H1 (cell line): ENCODE results near the gene MRPL54. TPM values are rescaled to one million over a fixed set of nuclear protein-coding genes. Genes with fewer than 3 reads are reported as not detected.

ENCODE experiments used
- CTCF ChIA-PET: fragments of 300-600 bp; sonication (Branson Sonifier 250); formaldehyde crosslinking; loops from one replicate; lab custom pipeline; 2021; ENCODE audit not compliant: partially characterized antibody; lab: Charles Lee
- POLR2A ChIA-PET: fragments of 300-600 bp; sonication (Branson Sonifier 250); formaldehyde crosslinking; loops from one replicate; lab custom pipeline; 2021; ENCODE audit warnings: inconsistent platforms; ENCODE audit not compliant: partially characterized antibody; lab: Charles Lee
- DNase-seq, 2 experiments: peaks; one replicate each; pipeline versions ENCODE4 v3.0.0 to v3.0.0-alpha.2; 2010 to 2022; ENCODE audit warnings: low spot score in 2 of 2, low read depth in 1 of 2, mixed read lengths in 1 of 2
- FAIRE-seq: peaks from 2 replicates; lab custom pipeline; 2011; peaks lifted over from hg19 to GRCh38; lab: Jason Lieb, UNC
- H2AFZ ChIP-seq: 2 replicates; pipeline ENCODE4 v1.8.1; 2012; ENCODE audit warnings: low read length, inconsistent platforms
- H2AK5ac ChIP-seq: 2 replicates; pipeline ENCODE4 v1.6.1; 2013; ENCODE audit warnings: low read depth, low read length
- H2BK120ac ChIP-seq: replicated peaks from 2 replicates; pipeline ENCODE3; 2013; ENCODE audit warnings: low read depth, low read length, inconsistent platforms
- H2BK12ac ChIP-seq: 2 replicates; pipeline ENCODE4 v1.6.1; 2013; ENCODE audit warnings: low read depth, low read length
- H2BK15ac ChIP-seq: 2 replicates; pipeline ENCODE4 v1.6.1; 2013; ENCODE audit warnings: low read length
- H2BK20ac ChIP-seq: 2 replicates; pipeline ENCODE4 v1.6.1; 2013; ENCODE audit warnings: low read length
- H2BK5ac ChIP-seq: 2 replicates; pipeline ENCODE4 v1.6.1; 2013; ENCODE audit warnings: low read depth, low read length
- H3K14ac ChIP-seq: 2 replicates; pipeline ENCODE4 v1.6.1; 2013; ENCODE audit warnings: inconsistent platforms; ENCODE audit not compliant: insufficient read length
- H3K18ac ChIP-seq: 2 replicates; pipeline ENCODE4 v1.6.1; 2013; ENCODE audit warnings: low read length; ENCODE audit errors: extremely low read depth
- H3K23ac ChIP-seq: 2 replicates; pipeline ENCODE4 v1.6.1; 2013; ENCODE audit warnings: inconsistent platforms; ENCODE audit not compliant: insufficient read length
- H3K23me2 ChIP-seq: 2 replicates; pipeline ENCODE4 v1.6.1; 2013; ENCODE audit warnings: low read depth, low read length
- H3K27ac ChIP-seq: 2 replicates; pipeline ENCODE4 v1.6.1; 2011; ENCODE audit warnings: low read depth, low read length, inconsistent platforms
- H3K27me3 ChIP-seq, 4 experiments: replicated peaks in 1 of 4; 1 replicate in 1 of 4; 2 replicates in 3 of 4; pipeline versions ENCODE4 v1.6.1 to v1.8.1; 2011 to 2013; ENCODE audit warnings: low read length in 3 of 4, mild to moderate bottlenecking in 3 of 4, inconsistent platforms in 2 of 4, mixed read lengths in 2 of 4, moderate library complexity in 1 of 4; ENCODE audit not compliant: control insufficient read depth in 3 of 4, insufficient read depth in 3 of 4; ENCODE audit errors: extremely low read depth in 1 of 4
- H3K36me3 ChIP-seq, 4 experiments: 2 replicates each; pipeline versions ENCODE4 v1.6.1 to v1.8.1; 2011 to 2013; ENCODE audit warnings: mild to moderate bottlenecking in 4 of 4, low read length in 3 of 4, moderate library complexity in 2 of 4, control low read depth in 1 of 4, inconsistent platforms in 1 of 4; ENCODE audit not compliant: insufficient read depth in 4 of 4, control insufficient read depth in 2 of 4
- H3K4ac ChIP-seq: replicated peaks from 2 replicates; pipeline ENCODE3; 2013; ENCODE audit warnings: low read length, low read depth, mixed read lengths, inconsistent platforms; ENCODE audit not compliant: insufficient read length
- H3K4me1 ChIP-seq, 4 experiments: replicated peaks in 1 of 4; 1 replicate in 1 of 4; 2 replicates in 3 of 4; pipeline versions ENCODE4 v1.6.1 to v1.8.1; 2011 to 2013; ENCODE audit warnings: low read length in 3 of 4, inconsistent platforms in 2 of 4, mixed read lengths in 1 of 4; ENCODE audit not compliant: insufficient read depth in 4 of 4, control insufficient read depth in 3 of 4
- H3K4me2 ChIP-seq, 2 experiments: 2 replicates each; pipeline versions ENCODE4 v1.6.1 to v1.8.1; 2011 to 2013; ENCODE audit warnings: low read depth in 2 of 2, low read length in 2 of 2, control low read depth in 1 of 2, inconsistent platforms in 1 of 2, mild to moderate bottlenecking in 1 of 2; ENCODE audit not compliant: insufficient read depth in 1 of 2
- H3K4me3 ChIP-seq, 4 experiments: fragments of 200-600, 300-600 bp in 1 of 4; sonication (generic), shearing (Covaris generic), sonication (Bioruptor Twin) in 1 of 4; 2 replicates each; pipeline versions ENCODE4 v1.5.1 to v1.8.1; 2011 to 2016; ENCODE audit warnings: low read length in 4 of 4, low read depth in 3 of 4, control low read depth in 2 of 4, inconsistent platforms in 2 of 4, mild to moderate bottlenecking in 2 of 4, mixed read lengths in 1 of 4, moderate library complexity in 1 of 4; ENCODE audit not compliant: insufficient read depth in 2 of 4; ENCODE audit errors: extremely low read depth in 1 of 4
- H3K56ac ChIP-seq: replicated peaks from 2 replicates; pipeline ENCODE3; 2013; ENCODE audit warnings: low read depth, mild to moderate bottlenecking, mixed read lengths, low read length, inconsistent platforms; ENCODE audit not compliant: insufficient read length
- H3K79me1 ChIP-seq: 2 replicates; pipeline ENCODE4 v1.6.1; 2013; ENCODE audit warnings: low read depth, low read length, control low read depth
- H3K79me2 ChIP-seq, 2 experiments: 2 replicates each; pipeline versions ENCODE4 v1.6.1 to v1.8.1; 2012 to 2013; ENCODE audit warnings: low read length in 2 of 2, mild to moderate bottlenecking in 2 of 2, inconsistent platforms in 1 of 2; ENCODE audit not compliant: insufficient read depth in 2 of 2, control insufficient read depth in 1 of 2
- H3K9ac ChIP-seq, 4 experiments: replicated peaks in 1 of 4; 1 replicate in 1 of 4; 2 replicates in 3 of 4; pipeline versions ENCODE4 v1.6.1 to v1.8.1; 2011 to 2013; ENCODE audit warnings: low read depth in 3 of 4, low read length in 3 of 4, control low read depth in 2 of 4, mild to moderate bottlenecking in 2 of 4, moderate library complexity in 2 of 4, inconsistent platforms in 1 of 4; ENCODE audit errors: extremely low read depth in 1 of 4
- H3K9me3 ChIP-seq, 2 experiments: 2 replicates each; pipeline versions ENCODE4 v1.6.1 to v1.8.1; 2012 to 2013; ENCODE audit warnings: mild to moderate bottlenecking in 2 of 2, moderate library complexity in 2 of 2, control low read depth in 1 of 2, inconsistent platforms in 1 of 2, low read depth in 1 of 2, low read length in 1 of 2, mixed read lengths in 1 of 2; ENCODE audit not compliant: insufficient read depth in 2 of 2
- H4K20me1 ChIP-seq, 2 experiments: replicated peaks in 1 of 2; 2 replicates each; pipeline versions ENCODE3 to v1.8.1; 2011 to 2013; ENCODE audit warnings: inconsistent platforms in 2 of 2, low read length in 2 of 2, mild to moderate bottlenecking in 1 of 2; ENCODE audit not compliant: insufficient read depth in 2 of 2, control insufficient read depth in 1 of 2
- H4K5ac ChIP-seq: 2 replicates; pipeline ENCODE4 v1.6.1; 2013; ENCODE audit warnings: low read length, low read depth, mixed read lengths, inconsistent platforms; ENCODE audit not compliant: insufficient read length
- H4K8ac ChIP-seq: 2 replicates; pipeline ENCODE4 v1.8.0; 2013; ENCODE audit warnings: mild to moderate bottlenecking, moderate library complexity, low read length, inconsistent platforms; ENCODE audit not compliant: insufficient read depth; ENCODE audit errors: extremely low read depth
- H4K91ac ChIP-seq: replicated peaks from 2 replicates; pipeline ENCODE3; 2013; ENCODE audit warnings: low read length, mixed read lengths, inconsistent platforms; ENCODE audit not compliant: insufficient read length
- CREB1 ChIP-seq: IDR thresholded peaks from 2 replicates; pipeline ENCODE4 v1.6.1; 2012; ENCODE audit warnings: inconsistent platforms
- EP300 ChIP-seq, 2 experiments: IDR thresholded peaks; 1 replicate in 1 of 2; 2 replicates in 1 of 2; pipeline ENCODE4 v1.6.1; 2011 to 2012; ENCODE audit warnings: low read depth in 2 of 2, low read length in 2 of 2, mild to moderate bottlenecking in 2 of 2, borderline replicate concordance in 1 of 2, inconsistent platforms in 1 of 2, moderate library complexity in 1 of 2
- HDAC2 ChIP-seq, 2 experiments: fragments of 300-600 bp in 1 of 2; sonication (generic) in 1 of 2; IDR thresholded peaks; 2 replicates each; pipeline ENCODE4 v1.6.1; 2011 to 2012; ENCODE audit warnings: low read depth in 2 of 2, low read length in 2 of 2, mild to moderate bottlenecking in 2 of 2, moderate library complexity in 2 of 2, borderline replicate concordance in 1 of 2, inconsistent platforms in 1 of 2
- MAX ChIP-seq: IDR thresholded peaks from 2 replicates; pipeline ENCODE4 v1.6.1; 2012; ENCODE audit warnings: inconsistent platforms
- POU5F1 ChIP-seq: IDR thresholded peaks from 2 replicates; pipeline ENCODE4 v1.6.1; 2011; ENCODE audit warnings: low read depth, mild to moderate bottlenecking, low read length, moderate library complexity
- SIN3A ChIP-seq, 2 experiments: IDR thresholded peaks in 1 of 2; conservative IDR thresholded peaks in 1 of 2; 2 replicates each; pipeline ENCODE4 v1.6.1; 2011 to 2012; ENCODE audit warnings: low read length in 2 of 2, improper control_type of control experiment in 1 of 2, low read depth in 1 of 2, mild to moderate bottlenecking in 1 of 2
- ZNF274 ChIP-seq: IDR thresholded peaks from 2 replicates; pipeline ENCODE4 v1.7.0; 2012; ENCODE audit warnings: low read length, borderline replicate concordance; ENCODE audit errors: extremely low read depth
- WGBS, 2 experiments: shearing (Covaris generic) in 1 of 2; methylation state at CpG; one replicate each; pipeline versions ENCODE4 v1.1.6 to v1.1.7; 2013 to 2015; ENCODE audit warnings: low lambda C conversion rate in 2 of 2, mixed read lengths in 2 of 2, inconsistent platforms in 1 of 2, low coverage in 1 of 2, missing lambda C conversion rate in 1 of 2; ENCODE audit not compliant: insufficient replicate concordance in 2 of 2, insufficient coverage in 1 of 2, insufficient read length in 1 of 2; ENCODE audit errors: extremely low coverage in 1 of 2, missing lambda C conversion rate in 1 of 2; 5-methylcytosine and 5-hydroxymethylcytosine counted together
- polyA plus RNA-seq, 7 experiments: library from polyadenylated mRNA; depleted of rRNA in 3 of 7; stranded (reverse) in 5 of 7; unstranded in 2 of 7; fragments of >200 nt in 5 of 7; fragments of 200-250 nt in 2 of 7; gene quantifications; 1 replicate in 5 of 7; 2 replicates in 1 of 7; 4 replicates in 1 of 7; pipeline versions ENCODE4 v1.2.1 to v1.2.3, GENCODE V29; 2011 to 2013; ENCODE audit warnings: missing spikeins in 2 of 7, mixed read lengths in 2 of 7
- total RNA-seq: library from RNA; stranded (reverse); fragmentation: NEBNext Ultra II Directional; extraction: Animal tissue kit (Norgen Biotek cat#: 25700); gene quantifications from 2 replicates; pipeline ENCODE4 v1.2.1, GENCODE V29; 2021

The MRPL54 gene
- total and polyA plus RNA-seq, 2 of the 8 experiments (the other 6 are each of a cell fraction or from before 2014, with no cell fraction given), result 63.8 to 72.8 TPM

GRCh38 chr19:3748965-3749364 lies 13.5 kb upstream of the MRPL54 start:
- no peaks in the 10 kb centered on the region for H3K23me2 ChIP-seq
- H4K20me1 ChIP-seq, result peaks cover 0 to 6% of the 10 kb centered on the region in 2 experiments
- H3K9me3 ChIP-seq, result no peaks in the 10 kb centered on the region
- H2AFZ ChIP-seq, result no peak overlapping the region
- H4K91ac ChIP-seq, result no peak overlapping the region
- H4K5ac ChIP-seq, result no peak overlapping the region
- no peak for TF ChIP-seq ZNF274
- TF ChIP-seq EP300 (IDR thresholded peaks at IDR 0.05; ENCODE audit: borderline replicate concordance in 1 of 2, low read depth in 2 of 2, low read length in 2 of 2), result no peak
- no peak for TF ChIP-seq CREB1
- TF ChIP-seq HDAC2 (IDR thresholded peaks at IDR 0.05; ENCODE audit: borderline replicate concordance in 1 of 2, low read depth in 2 of 2, low read length in 2 of 2), result no peak
- TF ChIP-seq SIN3A (conservative IDR thresholded peaks at IDR 0.05 in 1 of 2, IDR thresholded peaks at IDR 0.05 in 1 of 2; ENCODE audit: low read depth in 1 of 2, low read length in 2 of 2), result no peak
- no peak for TF ChIP-seq POU5F1
- no peak for TF ChIP-seq MAX
- no peak overlapping the region for H3K14ac ChIP-seq
- 97% methylated on average over 8 of the region's 8 CpGs; no CpG with 5 or more reads in 1 of the 2 experiments for WGBS, 2 experiments
- H3K56ac ChIP-seq, result no peak overlapping the region
- H2BK120ac ChIP-seq, result no peak overlapping the region
- DNase-seq (no peak), FAIRE-seq (no peak)
- H3K79me2 ChIP-seq, result no peaks in the 10 kb centered on the region
- H3K4me1 ChIP-seq, result no peaks in the 10 kb centered on the region
- H3K79me1 ChIP-seq, result no peaks in the 10 kb centered on the region
- ChIA-PET POLR2A (interaction anchor here (0.6 to 0.7 kb wide), 2 partner anchors 10 to 65 kb away, joined by 3 read pairs; no protein-coding TSS in a partner anchor), CTCF (interaction anchor here (0.6 to 1.8 kb wide), 3 partner anchors 10 to 74 kb away, joined by 3 to 5 read pairs (median 3); no protein-coding TSS in a partner anchor)
- H3K4me3 ChIP-seq, result no peak overlapping the region
- no peak overlapping the region for H2AK5ac ChIP-seq
- no peak overlapping the region for H3K18ac ChIP-seq
- no peak overlapping the region for H3K4me2 ChIP-seq
- no peaks in the 10 kb centered on the region for H3K27me3 ChIP-seq
- no peak overlapping the region for H2BK12ac ChIP-seq
- peaks cover 0 to 26% (median 12%) of the 10 kb centered on the region in 4 experiments; a peak in 4 of 8 replicates for H3K36me3 ChIP-seq
- no peak overlapping the region for H3K23ac ChIP-seq
- no peak overlapping the region for H3K4ac ChIP-seq
- no peak overlapping the region for H2BK15ac ChIP-seq
- H3K27ac ChIP-seq, result no peak overlapping the region
- no peak overlapping the region for H2BK20ac ChIP-seq
- H4K8ac ChIP-seq, result no peak overlapping the region
- no peak overlapping the region for H2BK5ac ChIP-seq
- no peak overlapping the region for H3K9ac ChIP-seq
